HUES48 (cell line): ENCODE results near the gene SCMH1.
"Not testable (repeated sequence)": the region's sequence is repeated elsewhere in the genome, so short reads cannot be mapped to it uniquely, and the experiment has no call there.

Experiments
- H3K27ac ChIP-seq: one replicate; pipeline ENCODE4 v1.7.0; 2013; ENCODE audit warnings: low read depth, low read length, inconsistent platforms
- H3K27me3 ChIP-seq: 2 replicates; pipeline ENCODE4 v1.6.1; 2013; ENCODE audit warnings: mild to moderate bottlenecking, low read length; ENCODE audit not compliant: control insufficient read depth, insufficient read depth
- H3K36me3 ChIP-seq: 2 replicates; pipeline ENCODE4 v1.6.1; 2013; ENCODE audit warnings: low read length; ENCODE audit not compliant: control insufficient read depth, insufficient read depth
- H3K4me1 ChIP-seq: 2 replicates; pipeline ENCODE4 v1.6.1; 2013; ENCODE audit warnings: mild to moderate bottlenecking, low read length; ENCODE audit not compliant: control insufficient read depth, insufficient read depth
- H3K4me3 ChIP-seq: 2 replicates; pipeline ENCODE4 v1.5.1; 2013; ENCODE audit warnings: mild to moderate bottlenecking, low read depth, low read length
- H3K9ac ChIP-seq: 2 replicates; pipeline ENCODE4 v1.6.1; 2013; ENCODE audit warnings: mild to moderate bottlenecking, low read depth, low read length, moderate library complexity
- H3K9me3 ChIP-seq: 2 replicates; pipeline ENCODE4 v1.6.1; 2013; ENCODE audit warnings: low read length; ENCODE audit not compliant: control insufficient read depth, insufficient read depth

The SCMH1 gene

DNA sequence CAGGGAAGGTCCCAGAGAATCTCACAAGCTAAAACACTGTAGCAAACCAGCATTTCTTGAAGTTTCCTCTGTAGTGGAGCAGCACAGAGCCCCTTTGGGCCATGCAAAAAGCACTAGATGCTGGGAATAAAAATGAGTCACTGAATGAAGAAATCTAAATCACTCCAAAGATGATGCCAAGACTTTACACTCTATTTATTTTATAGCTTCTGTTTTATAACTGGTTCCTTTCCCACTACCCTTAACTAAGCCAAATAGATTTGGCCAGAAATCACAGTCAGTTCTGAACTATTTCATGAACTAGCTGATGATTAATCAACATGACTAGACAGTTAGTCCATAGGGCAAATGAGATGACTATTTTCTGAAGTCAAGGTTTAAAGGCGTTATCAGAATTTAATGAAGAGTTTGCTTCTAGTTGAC lies 89.5 kb downstream of the SCMH1 start:
- H3K9ac ChIP-seq, result no peak overlapping the region
- no peak overlapping the region for H3K4me3 ChIP-seq
- peaks cover 8% of the 10 kb centered on the region for H3K36me3 ChIP-seq
- no peaks in the 10 kb centered on the region for H3K27me3 ChIP-seq
- no peaks in the 10 kb centered on the region for H3K9me3 ChIP-seq
- H3K4me1 ChIP-seq, result no peaks in the 10 kb centered on the region
- H3K27ac ChIP-seq, result no peak overlapping the region

DNA sequence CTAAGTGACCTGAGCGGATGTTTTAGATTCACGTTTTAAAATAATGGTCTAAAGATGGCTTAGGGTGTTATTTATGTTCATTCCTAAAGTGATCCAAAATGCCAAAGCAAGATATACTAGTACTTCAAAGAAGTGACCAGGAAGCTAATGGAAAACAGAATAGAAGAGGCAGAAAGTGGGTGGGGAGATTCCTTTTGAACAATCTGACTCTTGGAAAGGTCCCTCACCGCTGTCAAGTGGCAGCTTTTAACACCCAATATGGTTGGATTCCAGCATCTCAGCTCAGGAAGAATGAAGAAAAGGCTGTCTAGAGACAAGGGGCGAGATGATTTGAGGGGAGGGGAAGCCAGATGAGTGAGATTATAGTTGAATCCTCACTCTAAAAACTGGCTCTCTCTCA lies 90.3 kb downstream of the SCMH1 start:
- H3K4me1 ChIP-seq, result no peaks in the 10 kb centered on the region
- no peak overlapping the region for H3K27ac ChIP-seq
- no peaks in the 10 kb centered on the region for H3K27me3 ChIP-seq
- no peak overlapping the region for H3K4me3 ChIP-seq
- H3K9me3 ChIP-seq, result no peaks in the 10 kb centered on the region
- H3K36me3 ChIP-seq, result peaks cover 8% of the 10 kb centered on the region
- H3K9ac ChIP-seq, result no peak overlapping the region

- Histone ChIP-seq H3K27ac (no peak overlapping the region), H3K4me1 (no peaks in the 10 kb centered on the region), H3K9ac (no peak overlapping the region), H3K9me3 (no peaks in the 10 kb centered on the region), H3K4me3 (no peak overlapping the region), H3K36me3 (peaks cover 8% of the 10 kb centered on the region), H3K27me3 (no peaks in the 10 kb centered on the region)
These were observed 92.5 kb downstream of the SCMH1 start for GRCh38 chr1:41149570-41149969.

- no peak overlapping the region for H3K9ac ChIP-seq
- no peak overlapping the region for H3K27ac ChIP-seq
- no peaks in the 10 kb centered on the region for H3K4me1 ChIP-seq
- no peak overlapping the region for H3K4me3 ChIP-seq
- H3K27me3 ChIP-seq, result no peaks in the 10 kb centered on the region
- peaks cover 21% of the 10 kb centered on the region for H3K36me3 ChIP-seq
- H3K9me3 ChIP-seq, result peaks cover 9% of the 10 kb centered on the region
These were observed 97.8 kb downstream of the SCMH1 start for GRCh38 chr1:41144285-41144684.

DNA sequence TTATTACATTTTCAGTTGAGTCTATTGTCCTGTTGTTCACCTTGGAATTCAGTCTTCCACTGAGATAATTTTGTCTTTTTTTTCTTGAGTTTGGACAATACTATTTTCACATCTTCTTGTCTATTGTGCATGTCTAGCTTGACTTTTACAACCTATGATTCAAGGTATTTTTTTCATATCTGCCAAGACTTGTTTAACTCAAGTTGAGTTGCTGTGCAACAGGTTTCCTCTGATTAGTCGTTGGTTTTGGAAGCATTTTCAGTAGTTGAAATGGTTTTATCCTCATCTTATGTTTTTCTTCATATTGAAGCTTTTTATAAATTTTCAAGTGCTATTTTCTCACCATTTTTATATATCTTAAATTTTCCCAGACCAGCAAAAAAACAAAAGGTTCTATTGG lies 103.6 kb downstream of the SCMH1 start:
- H3K9ac ChIP-seq, result no peak overlapping the region
- H3K27ac ChIP-seq, result no peak overlapping the region
- H3K4me3 ChIP-seq, result no peak overlapping the region
- H3K4me1 ChIP-seq, result 0 out of 2 replicates have a peak, but pooled peaks cover 3% of the 10 kb centered on the region
- H3K9me3 ChIP-seq, result peaks cover 9% of the 10 kb centered on the region
- no peaks in the 10 kb centered on the region for H3K27me3 ChIP-seq
- peaks cover 21% of the 10 kb centered on the region for H3K36me3 ChIP-seq

DNA sequence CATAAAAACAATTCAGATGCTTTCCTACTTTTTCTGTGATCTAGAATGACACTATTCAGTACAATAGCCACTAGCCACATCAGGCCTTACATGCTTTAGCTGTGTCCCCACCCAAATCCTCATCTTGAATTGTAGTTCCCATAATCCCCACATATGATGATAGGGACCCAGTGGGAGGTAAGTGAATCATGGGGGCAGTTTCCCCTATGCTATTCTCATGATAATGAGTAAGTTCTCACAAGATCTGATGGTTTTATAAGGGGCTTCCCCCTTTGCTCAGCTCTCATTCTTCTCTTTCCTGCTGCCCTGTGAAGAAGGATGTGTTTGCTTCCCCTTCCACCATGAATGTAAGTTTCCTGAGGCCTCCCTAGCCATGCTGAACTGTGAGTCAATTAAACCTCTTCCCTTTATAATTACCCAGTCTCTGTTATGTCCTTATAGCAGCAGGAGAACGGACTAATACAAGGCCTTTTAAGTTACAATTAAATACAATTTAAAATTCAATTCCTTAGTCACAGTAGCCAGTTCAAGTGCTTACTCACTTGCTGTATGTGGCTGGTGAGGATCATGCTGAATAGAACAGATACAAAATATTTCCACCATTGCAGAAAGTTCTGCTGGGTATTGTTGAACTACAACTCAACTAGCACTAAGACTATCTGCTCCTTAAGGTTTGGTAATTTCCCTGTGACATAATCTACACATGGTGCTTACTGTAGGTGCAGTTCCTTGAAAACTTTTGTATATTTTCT lies 106.7 kb downstream of the SCMH1 start:
- Histone ChIP-seq H3K4me3 (no peak overlapping the region), H3K36me3 (peaks cover 4% of the 10 kb centered on the region; the same call in 1 of the 2 replicates), H3K27me3 (no peaks in the 10 kb centered on the region), H3K9me3 (no peaks in the 10 kb centered on the region), H3K4me1 (0 out of 2 replicates have a peak, but pooled peaks cover 3% of the 10 kb centered on the region), H3K9ac (no peak overlapping the region), H3K27ac (no peak overlapping the region)

DNA sequence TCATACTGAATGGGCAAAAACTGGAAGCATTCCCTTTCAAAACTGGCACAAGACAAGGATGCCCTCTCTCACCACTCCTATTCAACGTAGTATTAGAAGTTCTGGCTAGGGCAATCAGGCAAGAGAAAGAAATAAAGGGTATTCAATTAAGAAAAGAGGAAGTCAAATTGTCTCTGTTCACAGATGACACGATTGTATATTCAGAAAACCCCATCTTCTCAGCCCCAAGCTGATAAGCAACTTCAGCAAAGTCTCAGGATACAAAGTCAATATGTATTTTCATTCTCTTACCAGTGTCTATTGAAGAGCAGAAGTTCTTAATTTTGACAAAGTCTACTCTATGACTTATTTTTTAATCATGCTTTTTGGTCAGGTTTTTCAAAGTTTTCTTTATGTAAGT lies 107.8 kb downstream of the SCMH1 start:
- H3K9me3 ChIP-seq, H3K4me3 ChIP-seq, H3K4me1 ChIP-seq, H3K27ac ChIP-seq, H3K27me3 ChIP-seq, H3K9ac ChIP-seq, H3K36me3 ChIP-seq: not testable (repeated sequence)

- Histone ChIP-seq H3K9me3 (no peaks in the 10 kb centered on the region), H3K9ac (no peak overlapping the region), H3K4me3 (no peak overlapping the region), H3K4me1 (no peaks in the 10 kb centered on the region), H3K36me3 (no peaks in the 10 kb centered on the region), H3K27ac (no peak overlapping the region), H3K27me3 (no peaks in the 10 kb centered on the region)
These were observed 119.1 kb downstream of the SCMH1 start for GRCh38 chr1:41122851-41123518.

GRCh38 chr1:41122148-41122547 lies 120.0 kb downstream of the SCMH1 start:
- no peaks in the 10 kb centered on the region for H3K9me3 ChIP-seq
- no peak overlapping the region for H3K27ac ChIP-seq
- H3K9ac ChIP-seq, result no peak overlapping the region
- H3K27me3 ChIP-seq, result no peaks in the 10 kb centered on the region
- H3K4me3 ChIP-seq, result no peak overlapping the region
- no peaks in the 10 kb centered on the region for H3K36me3 ChIP-seq
- H3K4me1 ChIP-seq, result no peaks in the 10 kb centered on the region

DNA sequence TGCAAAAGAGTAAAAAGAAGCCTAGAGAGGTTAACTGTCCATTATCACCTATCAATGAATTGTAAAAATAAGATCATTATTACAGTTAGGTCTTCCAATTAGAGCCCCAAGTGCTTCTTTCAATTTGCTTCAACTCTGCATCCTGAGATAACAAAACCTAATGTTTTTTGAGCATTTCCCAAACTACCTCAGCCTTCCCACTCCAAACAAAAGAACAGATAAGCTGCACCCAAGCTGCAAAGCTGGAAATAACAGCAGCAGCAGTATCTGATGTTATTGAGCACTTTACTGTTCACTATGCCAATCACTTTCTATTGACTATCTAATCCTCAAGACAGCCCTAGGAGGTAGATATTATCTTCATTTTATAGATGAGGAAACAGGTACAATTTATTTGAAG lies 123.5 kb downstream of the SCMH1 start:
- Histone ChIP-seq H3K4me1 (no peaks in the 10 kb centered on the region), H3K9ac (no peak overlapping the region), H3K9me3 (no peaks in the 10 kb centered on the region), H3K4me3 (no peak overlapping the region), H3K36me3 (no peaks in the 10 kb centered on the region), H3K27me3 (no peaks in the 10 kb centered on the region), H3K27ac (no peak overlapping the region)

DNA sequence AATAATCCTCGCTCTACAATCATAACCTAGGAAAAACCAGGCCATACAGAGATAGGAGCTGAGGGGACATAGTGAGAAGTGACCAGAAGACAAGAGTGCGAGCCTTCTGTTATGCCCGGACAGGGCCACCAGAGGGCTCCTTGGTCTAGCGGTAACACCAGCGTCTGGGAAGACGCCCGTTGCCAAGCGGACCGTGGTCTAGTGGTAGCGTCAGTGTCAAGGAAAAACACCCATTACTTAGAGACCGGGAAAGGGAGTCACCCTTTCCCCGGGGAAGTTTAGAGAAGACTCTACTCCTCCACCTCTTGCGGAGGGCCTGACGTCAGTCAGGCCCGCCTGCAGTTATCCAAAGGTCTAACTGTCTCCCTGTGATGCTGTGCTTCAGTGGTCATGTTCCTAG lies 124.9 kb downstream of the SCMH1 start:
- H3K9ac ChIP-seq, H3K4me1 ChIP-seq, H3K27ac ChIP-seq, H3K9me3 ChIP-seq, H3K27me3 ChIP-seq, H3K4me3 ChIP-seq: not testable (repeated sequence)
- H3K36me3 ChIP-seq, result peaks cover 10% of the 10 kb centered on the region; the same call in 1 of the 2 replicates
